ENCODE results near the gene CTXND2. TPM values are rescaled to one million over a fixed set of nuclear protein-coding genes. Genes with fewer than 3 reads are reported as not detected.
"Not testable (repeated sequence)": the region's sequence is repeated elsewhere in the genome, so short reads cannot be mapped to it uniquely, and the experiment has no call there.

CTXND2 gene
- total and polyA plus RNA-seq, 8 donors: not detected

DNA sequence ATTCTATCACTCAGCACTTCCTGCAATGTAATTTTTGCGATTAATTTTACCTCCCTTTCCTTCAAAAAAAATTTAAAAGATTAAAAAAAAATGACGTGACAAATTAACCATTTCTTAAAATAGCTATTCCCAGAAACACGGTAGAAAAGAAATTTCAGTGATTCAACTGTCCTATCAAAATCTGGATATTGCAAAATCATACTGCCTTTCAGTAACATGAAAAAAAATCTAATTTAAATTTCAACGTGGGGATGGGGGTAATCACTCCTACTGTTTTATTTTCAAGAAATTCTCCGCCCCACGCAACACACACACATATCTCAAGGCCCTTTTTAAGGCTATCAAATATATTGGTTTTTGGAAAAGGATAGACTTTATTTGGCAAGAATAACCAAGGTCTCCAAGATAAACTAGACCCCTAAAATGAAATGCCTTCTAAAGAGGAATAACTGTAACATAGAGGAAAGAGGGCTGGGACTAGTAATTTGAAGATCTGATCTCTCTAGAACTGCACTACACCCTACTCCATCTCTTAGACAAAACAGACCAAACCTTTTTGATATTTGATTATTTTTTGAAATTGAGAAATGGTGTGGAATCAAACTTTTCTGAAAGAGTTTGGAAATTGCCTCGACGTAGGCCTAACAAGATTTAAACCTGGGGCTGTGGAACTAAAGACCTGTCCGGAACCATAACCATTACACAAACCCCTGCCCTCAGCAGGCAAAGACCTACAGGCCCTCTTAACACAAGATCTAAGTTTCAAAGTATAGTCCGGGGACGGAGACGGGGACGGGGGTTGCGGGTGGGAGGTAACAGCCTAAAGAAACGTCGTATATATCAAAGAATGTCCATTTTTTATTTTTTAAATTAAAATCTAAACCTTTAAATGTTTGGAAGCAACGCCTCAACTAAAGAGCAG lies 11.5 kb upstream of the CTXND2 start:
- peaks cover 14 to 44% (median 29%) of the 10 kb centered on the region in 4 donors for H3K4me1 ChIP-seq
- H3K27me3 ChIP-seq: no peaks in the 10 kb centered on the region
- TF ChIP-seq EP300 (IDR thresholded peaks at IDR 0.05): no peak
- no peak for TF ChIP-seq POLR2A (IDR thresholded peaks at IDR 0.05)
- TF ChIP-seq POLR2AphosphoS5 (IDR thresholded peaks at IDR 0.05): no peak
- TF ChIP-seq, protein P1, sequence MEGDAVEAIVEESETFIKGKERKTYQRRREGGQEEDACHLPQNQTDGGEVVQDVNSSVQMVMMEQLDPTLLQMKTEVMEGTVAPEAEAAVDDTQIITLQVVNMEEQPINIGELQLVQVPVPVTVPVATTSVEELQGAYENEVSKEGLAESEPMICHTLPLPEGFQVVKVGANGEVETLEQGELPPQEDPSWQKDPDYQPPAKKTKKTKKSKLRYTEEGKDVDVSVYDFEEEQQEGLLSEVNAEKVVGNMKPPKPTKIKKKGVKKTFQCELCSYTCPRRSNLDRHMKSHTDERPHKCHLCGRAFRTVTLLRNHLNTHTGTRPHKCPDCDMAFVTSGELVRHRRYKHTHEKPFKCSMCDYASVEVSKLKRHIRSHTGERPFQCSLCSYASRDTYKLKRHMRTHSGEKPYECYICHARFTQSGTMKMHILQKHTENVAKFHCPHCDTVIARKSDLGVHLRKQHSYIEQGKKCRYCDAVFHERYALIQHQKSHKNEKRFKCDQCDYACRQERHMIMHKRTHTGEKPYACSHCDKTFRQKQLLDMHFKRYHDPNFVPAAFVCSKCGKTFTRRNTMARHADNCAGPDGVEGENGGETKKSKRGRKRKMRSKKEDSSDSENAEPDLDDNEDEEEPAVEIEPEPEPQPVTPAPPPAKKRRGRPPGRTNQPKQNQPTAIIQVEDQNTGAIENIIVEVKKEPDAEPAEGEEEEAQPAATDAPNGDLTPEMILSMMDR (IDR thresholded peaks at IDR 0.05): no peak
- peak in 1 of 2 donors; percentile 5 for DNase-seq
- H3K9me3 ChIP-seq: no peaks in the 10 kb centered on the region
- peaks cover 0 to 11% (median 5%) of the 10 kb centered on the region in 4 donors for H3K36me3 ChIP-seq
- WGBS, 5 donors: 4 to 8% (median 5%) methylated on average over 17 of the region's 17 CpGs
- H3K27ac ChIP-seq: peak overlapping the region; percentile 96 to 99 (median 98)
- intact Hi-C loops (cut with DNase I; ENCODE audit: low total_unique reads): no loop called here
- peak overlapping the region; percentile 80 to 99 (median 85) for H3K4me3 ChIP-seq

DNA sequence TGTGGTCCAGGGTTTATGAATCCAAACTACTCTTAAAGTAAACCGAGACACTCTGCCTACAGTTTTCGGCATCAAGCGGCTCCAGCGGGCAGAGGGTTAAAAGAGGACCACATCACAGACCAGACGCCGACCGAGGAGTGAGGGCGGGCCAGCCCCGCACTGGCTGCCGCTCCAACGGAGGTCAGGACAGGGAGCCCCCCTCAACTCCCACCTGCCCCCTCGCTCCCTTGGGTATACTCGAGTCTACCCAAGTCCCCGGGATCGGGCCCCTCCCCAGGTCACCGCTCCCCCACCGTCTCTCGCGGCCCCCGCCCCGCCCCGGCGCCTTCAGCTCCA lies 10.8 kb upstream of the CTXND2 start:
- Histone ChIP-seq H3K4me1 (peaks cover 14 to 43% (median 26%) of the 10 kb centered on the region in 4 donors), H3K27me3 (no peaks in the 10 kb centered on the region), H3K36me3 (peaks cover 0 to 11% (median 5%) of the 10 kb centered on the region in 4 donors), H3K9me3 (no peaks in the 10 kb centered on the region), H3K4me3 (peak overlapping the region; percentile 80 to 99 (median 85)), H3K27ac (peak overlapping the region; percentile 96 to 99 (median 98))
- TF ChIP-seq EP300 (IDR thresholded peaks at IDR 0.05) (no peak), POLR2A (IDR thresholded peaks at IDR 0.05) (no peak), POLR2AphosphoS5 (IDR thresholded peaks at IDR 0.05) (no peak)
- TF ChIP-seq, protein P1 (IDR thresholded peaks at IDR 0.05): no peak
- intact Hi-C loops (cut with DNase I; ENCODE audit: low total_unique reads): no loop called here
- peak; percentile 61 to 88 for DNase-seq
- WGBS, 5 donors: 0 to 2% (median 1%) methylated on average over 12 to 23 of the region's 23 CpGs

DNA sequence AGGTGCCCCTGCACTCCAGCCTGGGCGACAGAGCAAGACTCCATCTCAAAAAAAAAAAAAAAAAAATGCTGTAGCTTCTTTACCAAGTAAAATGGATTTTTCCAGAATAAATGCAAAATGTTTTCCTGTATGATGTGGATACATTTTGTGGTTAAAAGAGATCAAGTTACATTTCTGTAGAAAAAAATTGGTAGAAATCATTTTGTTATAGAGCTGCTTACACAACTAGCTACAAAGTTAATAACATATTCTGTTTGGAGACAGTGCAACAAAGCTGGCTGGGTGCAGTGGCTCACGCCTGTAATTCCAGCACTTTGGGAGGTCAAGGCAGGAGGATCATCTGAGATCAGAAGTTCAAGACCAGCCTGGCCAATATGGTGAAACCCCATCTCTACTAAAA lies 8.0 kb upstream of the CTXND2 start:
- H3K27me3 ChIP-seq; H3K36me3 ChIP-seq; DNase-seq; intact Hi-C loops (cut with DNase I; ENCODE audit: low total_unique reads); H3K9me3 ChIP-seq; H3K4me3 ChIP-seq: not testable (repeated sequence)
- 79 to 95% (median 83%) methylated on average over 2 of the region's 2 CpGs for WGBS, 5 donors
- Histone ChIP-seq H3K4me1 (peaks cover 14 to 26% (median 18%) of the 10 kb centered on the region in 4 donors), H3K27ac (peak overlapping the region in 1 of 5 donors; percentile 28)

DNA sequence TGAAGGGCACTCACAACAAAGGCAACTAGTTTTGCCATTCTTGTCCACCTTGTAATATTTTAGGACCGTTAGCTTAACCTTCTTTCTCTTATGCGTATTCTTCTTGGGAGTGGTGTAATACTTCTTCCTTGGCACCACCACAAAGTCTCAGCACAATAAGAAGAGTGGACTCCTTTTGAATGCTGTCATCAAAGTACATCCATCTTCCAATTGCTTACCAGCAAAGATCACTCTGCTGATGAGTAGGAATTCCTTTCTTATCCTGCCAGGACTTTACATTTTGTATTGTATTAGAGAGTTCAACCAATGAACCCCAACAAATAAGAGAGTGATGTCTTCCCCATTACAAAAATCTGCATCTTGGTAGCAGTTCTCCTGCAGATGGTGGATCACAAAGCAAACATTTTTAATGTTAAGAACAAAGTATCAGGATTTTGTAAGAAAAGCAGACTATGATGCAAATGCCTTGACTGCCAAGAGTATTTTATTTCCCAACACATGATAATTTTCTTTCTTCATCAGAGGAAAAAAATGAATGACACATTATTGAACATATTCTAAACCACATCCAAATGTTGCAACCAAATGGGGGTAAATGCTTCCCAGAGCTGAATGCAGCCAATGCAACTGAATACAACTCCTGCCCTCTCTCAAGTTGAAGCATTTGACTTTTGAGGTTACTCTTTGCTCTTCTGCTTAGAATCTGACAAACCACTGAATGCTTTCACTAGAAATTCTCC lies 5.4 kb upstream of the CTXND2 start:
- no peak for DNase-seq
- Histone ChIP-seq H3K27me3 (no peaks in the 10 kb centered on the region), H3K4me1 (peaks cover 0 to 9% (median 2%) of the 10 kb centered on the region in 4 donors), H3K9me3 (no peaks in the 10 kb centered on the region), H3K27ac (peak overlapping the region in 4 of 5 donors; percentile 45 to 75 (median 52)), H3K36me3 (no peaks in the 10 kb centered on the region), H3K4me3 (no peak overlapping the region)
- intact Hi-C loops (cut with DNase I; ENCODE audit: low total_unique reads): no loop called here
- no peak for TF ChIP-seq EP300 (IDR thresholded peaks at IDR 0.05)
- TF ChIP-seq, protein P1 (IDR thresholded peaks at IDR 0.05): no peak
- TF ChIP-seq POLR2AphosphoS5 (IDR thresholded peaks at IDR 0.05): peak in 2 of 3 donors; percentile 19 to 20
- no peak for TF ChIP-seq POLR2A (IDR thresholded peaks at IDR 0.05)
- WGBS, 5 donors: 56 to 81% (median 73%) methylated on average over 2 of the region's 2 CpGs

DNA sequence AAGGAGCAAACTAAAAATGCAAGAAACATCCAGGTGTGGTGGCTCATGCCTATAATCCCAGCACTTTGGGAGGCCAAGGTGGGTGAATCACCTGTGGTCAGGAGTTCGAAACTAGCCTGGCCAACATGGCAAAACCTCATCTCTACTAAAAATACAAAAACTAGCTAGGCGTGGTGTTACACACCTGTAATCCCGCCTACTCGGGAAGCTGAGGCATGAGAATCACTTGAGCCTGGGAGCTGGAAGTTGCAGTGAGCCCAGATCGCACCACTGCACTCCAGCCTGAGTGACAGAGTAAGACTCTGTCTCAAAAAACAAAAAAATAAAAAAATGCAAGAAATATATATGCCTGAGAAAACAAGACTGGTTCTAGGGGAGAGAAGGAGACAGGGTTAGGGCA lies 3.8 kb upstream of the CTXND2 start:
- intact Hi-C loops (cut with DNase I; ENCODE audit: low total_unique reads); H3K9me3 ChIP-seq; H3K27me3 ChIP-seq; H3K27ac ChIP-seq; H3K4me1 ChIP-seq; H3K4me3 ChIP-seq; H3K36me3 ChIP-seq; DNase-seq: not testable (repeated sequence)
- 86 to 96% (median 92%) methylated on average over 5 of the region's 5 CpGs for WGBS, 5 donors

Measured in stomach (tissue), 9 donors.